ENCODE measurements around the gene ASPSCR1. TPM values are rescaled to one million over a fixed set of nuclear protein-coding genes. Genes with fewer than 3 reads are reported as not detected.

Gene ASPSCR1
- total RNA-seq, 1 experiment from 2014 or later: 51.0 TPM

DNA sequence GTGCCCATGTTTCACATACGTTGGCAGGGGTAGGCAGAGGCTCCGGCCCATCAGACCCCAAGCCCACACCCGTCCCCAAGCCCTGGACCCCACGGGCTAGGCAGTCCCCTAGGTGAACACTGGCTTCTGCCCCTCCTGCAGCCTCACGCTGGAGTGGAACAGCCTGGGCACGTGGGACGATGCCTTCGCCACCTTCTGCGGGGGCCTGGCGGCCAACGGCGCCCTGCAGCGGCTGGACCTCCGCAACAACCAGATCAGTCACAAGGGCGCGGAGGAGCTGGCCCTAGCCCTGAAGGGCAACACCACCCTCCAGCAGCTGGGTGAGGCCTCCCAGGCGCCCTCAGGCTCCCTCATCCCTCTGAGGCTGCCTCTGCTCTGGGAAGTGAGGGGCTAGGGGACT lies 47.4 kb downstream of the ASPSCR1 start (continued):
- TF ChIP-seq, protein P1, sequence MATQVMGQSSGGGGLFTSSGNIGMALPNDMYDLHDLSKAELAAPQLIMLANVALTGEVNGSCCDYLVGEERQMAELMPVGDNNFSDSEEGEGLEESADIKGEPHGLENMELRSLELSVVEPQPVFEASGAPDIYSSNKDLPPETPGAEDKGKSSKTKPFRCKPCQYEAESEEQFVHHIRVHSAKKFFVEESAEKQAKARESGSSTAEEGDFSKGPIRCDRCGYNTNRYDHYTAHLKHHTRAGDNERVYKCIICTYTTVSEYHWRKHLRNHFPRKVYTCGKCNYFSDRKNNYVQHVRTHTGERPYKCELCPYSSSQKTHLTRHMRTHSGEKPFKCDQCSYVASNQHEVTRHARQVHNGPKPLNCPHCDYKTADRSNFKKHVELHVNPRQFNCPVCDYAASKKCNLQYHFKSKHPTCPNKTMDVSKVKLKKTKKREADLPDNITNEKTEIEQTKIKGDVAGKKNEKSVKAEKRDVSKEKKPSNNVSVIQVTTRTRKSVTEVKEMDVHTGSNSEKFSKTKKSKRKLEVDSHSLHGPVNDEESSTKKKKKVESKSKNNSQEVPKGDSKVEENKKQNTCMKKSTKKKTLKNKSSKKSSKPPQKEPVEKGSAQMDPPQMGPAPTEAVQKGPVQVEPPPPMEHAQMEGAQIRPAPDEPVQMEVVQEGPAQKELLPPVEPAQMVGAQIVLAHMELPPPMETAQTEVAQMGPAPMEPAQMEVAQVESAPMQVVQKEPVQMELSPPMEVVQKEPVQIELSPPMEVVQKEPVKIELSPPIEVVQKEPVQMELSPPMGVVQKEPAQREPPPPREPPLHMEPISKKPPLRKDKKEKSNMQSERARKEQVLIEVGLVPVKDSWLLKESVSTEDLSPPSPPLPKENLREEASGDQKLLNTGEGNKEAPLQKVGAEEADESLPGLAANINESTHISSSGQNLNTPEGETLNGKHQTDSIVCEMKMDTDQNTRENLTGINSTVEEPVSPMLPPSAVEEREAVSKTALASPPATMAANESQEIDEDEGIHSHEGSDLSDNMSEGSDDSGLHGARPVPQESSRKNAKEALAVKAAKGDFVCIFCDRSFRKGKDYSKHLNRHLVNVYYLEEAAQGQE (IDR thresholded peaks at IDR 0.05; ENCODE audit: low read depth): no peak
- TF ChIP-seq YY1 (IDR thresholded peaks at IDR 0.05; ENCODE audit: extremely low read depth, insufficient replicate concordance, low read depth, low read length): no peak

DNA sequence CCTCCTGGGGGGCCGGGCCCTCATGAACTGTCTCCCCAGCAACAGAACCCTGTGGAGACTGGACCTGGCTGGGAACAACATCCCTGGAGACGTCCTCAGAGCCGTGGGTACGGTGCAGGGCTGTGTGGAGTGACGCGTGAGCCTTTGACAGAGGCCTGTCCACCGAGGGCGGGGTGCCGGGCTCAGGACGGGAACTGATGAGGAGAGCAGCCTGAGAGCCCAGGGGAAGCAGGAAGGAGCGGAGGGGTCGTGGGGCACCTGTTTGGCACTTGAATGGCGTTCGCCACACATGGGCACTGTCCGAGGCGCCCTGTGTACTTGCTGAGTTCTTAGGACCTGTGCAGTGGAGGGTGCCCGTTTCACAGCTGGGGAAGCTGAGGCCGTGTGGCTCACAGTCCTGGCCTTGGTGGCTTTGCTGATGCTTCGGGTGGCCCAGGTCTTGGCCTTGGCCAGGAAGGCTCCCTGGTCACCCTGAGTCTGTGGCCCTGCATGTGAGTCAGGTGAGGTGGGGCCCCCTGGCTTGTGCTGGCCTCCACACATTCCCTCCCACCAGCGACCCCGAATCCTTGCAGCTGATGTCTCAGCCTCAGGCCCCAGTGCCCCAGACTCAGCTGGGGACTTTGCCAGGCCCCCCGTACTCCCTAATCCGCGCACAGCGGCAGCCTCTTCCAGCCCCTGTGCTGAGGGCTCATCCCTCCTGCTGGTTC lies 48.1 kb downstream of the ASPSCR1 start:
- Histone ChIP-seq H3K4me3 (replicated peaks in 1 of 2; ENCODE audit: low read depth in 1 of 2, low read length in 2 of 2) (no peak overlapping the region), H3K79me2 (ENCODE audit: insufficient read depth, low read length) (peaks cover 34% of the 10 kb centered on the region), H3K4me1 (ENCODE audit: control insufficient read depth in 1 of 2, insufficient read depth in 2 of 2, low read length in 2 of 2) (peaks cover 11 to 33% of the 10 kb centered on the region in 2 experiments), H3K9me3 (ENCODE audit: control insufficient read depth in 1 of 2, insufficient read depth in 1 of 2, low read depth in 1 of 2, low read length in 2 of 2) (no peaks in the 10 kb centered on the region), H2AFZ (ENCODE audit: low read depth, low read length, poor library complexity, severe bottlenecking) (no peak overlapping the region), H4K20me1 (ENCODE audit: insufficient read depth) (peaks cover 4% of the 10 kb centered on the region; the same call in 1 of the 2 replicates), H3K27me3 (ENCODE audit: insufficient read depth, low read length) (no peaks in the 10 kb centered on the region), H3K9me2 (ENCODE audit: insufficient read depth) (no peaks in the 10 kb centered on the region), H3K36me3 (ENCODE audit: control insufficient read depth in 1 of 2, insufficient read depth in 2 of 2, low read length in 2 of 2) (no peaks in the 10 kb centered on the region; a peak in 1 of 4 replicates), H3K9ac (ENCODE audit: low read length) (no peak overlapping the region), H3K4me2 (ENCODE audit: low read length) (no peak overlapping the region), H3K27ac (ENCODE audit: low read depth, low read length) (no peak overlapping the region; the same call in 1 of the 2 replicates)
- DNase-seq (ENCODE audit: low read depth, low spot score) (no peak), ATAC-seq (no peak)
- no peak for TF ChIP-seq SP1 (IDR thresholded peaks at IDR 0.05; ENCODE audit: low read depth)
- POLR2A ChIA-PET: no interaction called here
- CTCF ChIA-PET: no interaction called here
- intact Hi-C loops (cut with micrococcal nuclease): no loop called here
- no TSS peak for BruUV-seq (replicated peaks)
- RAD21 ChIA-PET (ENCODE audit: low non-redundant PET in 1 of 2, low total read pairs in 2 of 2, uncharacterized antibody in 2 of 2, unreplicated experiment in 2 of 2): no interaction called here

All from HCT116 (cell line).